GM18507 (cell line): ENCODE data around the gene RBBP4.
"Not testable (repeated sequence)": the region's sequence is repeated elsewhere in the genome, so short reads cannot be mapped to it uniquely, and the experiment has no call there.

ENCODE experiments used
- DNase-seq: peaks from one replicate; pipeline ENCODE4 v3.0.0; 2011; ENCODE audit warnings: low read depth; ENCODE audit not compliant: insufficient read length; ENCODE audit errors: extremely low spot score
- FAIRE-seq: peaks from 2 replicates; lab custom pipeline; 2011; peaks lifted over from hg19 to GRCh38; lab: Jason Lieb, UNC

The RBBP4 gene

GRCh38 chr1:32650752-32651460, at the start of gene RBBP4:
TSS of gene RBBP4 (plus strand) at chr1:32651208. CDS start at chr1:32651307, 99 bp downstream.
- DNase-seq (peak; percentile 93), FAIRE-seq (peak; percentile 93)

DNA sequence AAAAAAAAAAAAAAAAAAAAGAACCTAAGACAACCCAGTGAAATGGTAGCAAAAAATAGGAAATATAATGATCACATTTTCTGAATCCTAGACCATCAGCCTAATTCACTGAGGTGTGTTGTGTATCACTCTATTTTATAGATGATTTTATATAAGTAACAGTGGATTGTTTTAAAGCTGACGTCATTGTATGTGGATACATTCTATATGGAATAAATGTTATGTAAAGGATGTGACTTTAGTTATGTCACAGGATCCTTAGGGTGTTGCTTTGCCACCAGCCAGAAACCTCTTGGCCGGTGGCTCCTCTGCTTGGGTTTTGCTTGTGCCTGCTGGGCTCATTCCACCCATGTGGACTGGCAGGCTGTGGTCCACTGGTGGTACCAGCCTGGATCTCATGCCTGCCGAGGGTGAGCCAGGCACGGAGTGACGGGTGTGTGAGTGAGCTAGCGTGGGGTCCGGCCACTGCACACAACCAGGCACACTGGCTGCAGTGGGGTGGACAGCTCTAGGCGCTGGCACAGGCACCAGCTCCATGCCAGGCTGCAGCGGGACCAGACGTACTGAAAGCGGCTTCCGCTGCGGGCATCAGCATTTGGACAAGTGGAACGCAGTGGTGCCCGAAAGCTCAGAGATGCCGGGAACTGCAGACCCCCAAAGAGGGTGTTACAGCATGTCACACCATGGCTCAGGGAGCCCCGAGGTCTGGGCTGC, 45.1 kb upstream of the RBBP4 start:
- no peak for FAIRE-seq

DNA sequence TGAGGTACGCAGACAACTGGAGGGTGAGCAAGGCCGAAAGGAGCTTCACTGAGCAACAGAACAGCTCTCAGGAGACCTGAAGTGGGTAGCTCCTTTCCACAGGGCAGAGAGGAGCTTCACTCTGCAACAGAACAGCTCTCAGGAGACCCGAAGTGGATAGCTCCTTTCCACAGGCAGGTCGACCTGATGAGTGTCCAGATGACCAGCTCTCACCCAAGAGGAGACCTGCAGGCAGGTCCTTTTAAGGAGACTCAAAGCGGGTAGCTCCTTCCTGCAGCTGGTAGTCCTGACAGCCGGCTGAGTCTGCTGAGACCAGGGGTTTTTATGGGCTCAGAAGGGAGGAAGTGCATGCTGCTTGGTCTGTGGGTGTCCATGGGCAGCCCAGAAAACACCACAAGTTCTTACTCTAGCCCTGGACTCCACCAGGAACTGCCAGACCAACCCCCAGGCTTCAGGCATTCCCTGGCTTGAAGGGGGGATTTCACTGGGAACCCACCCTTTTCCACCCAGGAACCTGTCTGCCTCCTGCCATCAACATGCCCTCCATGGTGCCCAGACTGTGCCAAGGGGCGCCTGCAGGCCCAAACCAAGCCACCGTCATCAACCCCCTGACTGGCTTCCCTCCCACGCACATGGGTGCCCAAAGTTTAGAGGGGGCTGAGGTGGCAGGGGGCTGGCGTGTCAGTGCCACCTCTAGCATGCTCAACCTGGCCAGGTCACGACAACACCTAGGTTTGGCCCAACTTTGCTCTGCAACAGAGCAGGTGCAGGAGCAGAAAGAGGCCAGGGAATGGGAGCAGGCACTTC, 44.2 kb upstream of the RBBP4 start:
- DNase-seq (no peak), FAIRE-seq (no peak)

More for the DNA sequence above, 45.1 kb upstream of the RBBP4 start:
- no peak for DNase-seq

DNA sequence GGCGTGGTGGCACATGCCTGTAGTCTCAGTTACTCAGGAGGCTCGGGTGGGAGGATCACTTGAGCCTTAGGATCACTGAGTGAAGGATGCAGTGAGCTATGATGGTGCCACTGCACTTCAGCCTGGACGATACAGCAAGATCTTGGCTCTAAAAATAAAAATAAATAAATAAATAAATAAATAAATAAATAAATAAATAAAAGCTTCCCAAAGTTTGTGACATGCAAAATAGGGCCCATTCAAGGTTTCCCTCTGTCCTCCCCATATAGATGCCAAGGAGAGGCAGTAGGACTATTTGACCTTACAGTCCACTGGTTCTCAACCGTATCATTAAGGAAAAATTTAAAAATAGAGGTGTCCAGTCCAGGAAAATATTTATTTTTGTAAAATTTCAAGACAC, 41.8 kb upstream of the RBBP4 start:
- no peak for DNase-seq
- FAIRE-seq: no peak

DNA sequence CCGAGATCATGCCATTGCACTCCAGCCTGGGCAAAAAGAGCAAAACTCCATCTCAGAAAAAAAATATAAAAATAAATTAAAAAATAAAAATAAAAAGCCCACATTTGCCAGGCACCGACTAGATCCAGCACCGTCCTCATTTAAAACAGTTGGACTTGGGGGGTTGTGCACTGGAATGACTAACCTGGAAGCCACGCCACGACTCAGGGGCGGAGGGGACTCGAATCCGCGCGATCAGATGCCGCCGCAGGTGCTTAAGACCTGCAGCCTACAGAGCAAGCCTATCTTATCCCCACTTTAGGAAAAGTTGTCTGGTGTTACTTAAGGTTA, 39.2 kb upstream of the RBBP4 start:
- no peak for DNase-seq
- FAIRE-seq: no peak

GRCh38 chr1:32612189-32612881, 38.7 kb upstream of the RBBP4 start:
- FAIRE-seq: peak; percentile 82
- DNase-seq: peak; percentile 74

- FAIRE-seq (no peak), DNase-seq (no peak)
Measured at GRCh38 chr1:32613472-32613871, 37.5 kb upstream of the RBBP4 start.

GRCh38 chr1:32618673-32619221, 32.3 kb upstream of the RBBP4 start:
- no peak for DNase-seq

DNA sequence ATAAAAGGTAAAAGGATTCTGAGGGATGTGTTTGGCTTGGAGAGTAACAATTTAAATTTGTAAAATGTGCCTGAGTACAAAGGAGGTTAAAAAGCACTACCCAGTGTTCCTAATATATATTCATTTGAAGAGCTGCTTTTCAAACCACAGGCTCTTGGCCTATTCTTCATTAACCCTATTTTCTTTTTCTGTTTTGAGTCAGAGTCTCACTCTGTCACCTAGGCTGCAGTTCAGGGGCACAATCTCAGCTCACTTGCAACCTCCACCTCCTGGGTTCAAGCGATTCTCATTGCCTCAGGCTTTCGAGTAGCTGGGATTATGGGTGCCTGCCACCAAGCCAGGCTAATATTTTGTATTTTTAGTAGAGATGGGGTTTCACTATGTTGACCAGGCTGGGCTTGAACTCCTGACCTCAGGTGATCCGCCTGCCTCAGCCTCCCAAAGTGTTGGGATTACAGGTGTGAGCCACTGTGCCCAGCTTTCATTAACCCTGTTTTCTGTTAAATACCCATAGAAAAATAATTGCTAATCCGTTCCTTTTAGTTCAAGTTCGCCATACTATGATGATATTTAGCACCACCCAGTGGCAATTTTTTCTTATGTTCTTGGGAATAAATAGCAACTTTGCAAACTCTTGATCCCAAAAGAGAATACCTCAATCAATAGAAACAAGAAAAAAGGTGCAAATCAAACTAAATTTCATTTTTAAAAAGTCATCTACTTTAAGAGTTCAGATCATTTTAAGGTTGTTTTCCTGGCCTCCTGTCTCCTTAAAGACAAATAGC, 31.1 kb upstream of the RBBP4 start:
- DNase-seq (peak; percentile 45), FAIRE-seq (peak; percentile 92)

More at GRCh38 chr1:32618673-32619221, 32.3 kb upstream of the RBBP4 start:
- no peak for FAIRE-seq

DNA sequence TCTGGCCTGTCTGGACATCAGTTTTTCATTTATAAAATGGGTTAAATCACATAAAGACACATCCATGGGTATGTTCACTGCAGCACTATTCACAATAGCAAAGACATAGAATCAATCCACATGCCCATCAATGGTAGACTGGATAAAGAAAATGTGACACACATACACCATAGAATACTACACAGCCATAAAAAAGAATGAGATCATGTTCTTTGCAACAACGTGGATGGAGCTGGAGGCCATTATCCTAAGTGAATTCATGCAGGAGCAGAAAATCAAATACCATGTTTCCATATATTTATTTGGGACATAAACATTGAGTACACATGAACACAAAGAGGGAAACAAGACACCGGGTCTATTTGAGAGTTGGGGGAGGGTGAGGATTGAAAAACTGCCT, 28.8 kb upstream of the RBBP4 start:
- DNase-seq: no peak
- FAIRE-seq: no peak

DNA sequence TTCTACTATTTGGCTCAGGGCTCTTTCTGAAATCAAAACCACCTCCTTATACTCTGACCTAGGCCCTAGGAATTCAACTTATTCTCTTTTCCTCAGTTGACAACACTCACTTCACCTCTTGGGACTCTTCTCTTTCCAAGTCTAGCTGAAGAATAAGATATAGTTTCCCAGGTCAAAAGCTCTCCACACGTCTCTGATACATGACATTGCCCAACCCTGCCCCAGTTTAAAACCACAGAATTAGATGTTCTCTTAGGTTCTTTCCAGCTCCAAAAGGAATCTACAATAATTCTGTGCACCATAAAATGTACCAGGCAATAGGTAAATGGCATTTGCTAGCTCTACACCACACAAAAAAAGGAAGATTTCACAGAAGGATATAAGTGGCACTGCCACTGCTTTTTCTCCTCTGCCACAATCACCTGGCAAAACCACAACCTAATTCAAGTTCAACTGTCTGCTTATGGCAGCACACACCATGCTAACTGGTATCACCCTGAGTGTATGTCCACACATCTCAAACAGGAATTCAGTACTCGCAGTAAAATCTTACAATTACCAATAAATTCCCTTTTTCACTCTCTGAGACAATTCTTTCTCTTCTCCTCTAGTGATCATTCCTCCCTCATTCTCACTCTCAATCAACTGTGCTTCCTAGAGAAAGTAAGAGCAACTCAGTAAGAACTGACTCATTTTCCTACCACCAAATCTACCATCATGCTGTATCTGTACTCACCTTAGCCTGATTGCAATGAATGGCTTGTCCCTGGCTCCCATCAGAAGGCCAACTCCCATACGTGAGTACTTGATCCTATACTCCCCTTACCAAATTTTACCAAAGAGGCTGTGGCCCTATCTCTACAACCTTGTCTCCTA, 28.0 kb upstream of the RBBP4 start:
- FAIRE-seq: peak; percentile 73
- DNase-seq: no peak

DNA sequence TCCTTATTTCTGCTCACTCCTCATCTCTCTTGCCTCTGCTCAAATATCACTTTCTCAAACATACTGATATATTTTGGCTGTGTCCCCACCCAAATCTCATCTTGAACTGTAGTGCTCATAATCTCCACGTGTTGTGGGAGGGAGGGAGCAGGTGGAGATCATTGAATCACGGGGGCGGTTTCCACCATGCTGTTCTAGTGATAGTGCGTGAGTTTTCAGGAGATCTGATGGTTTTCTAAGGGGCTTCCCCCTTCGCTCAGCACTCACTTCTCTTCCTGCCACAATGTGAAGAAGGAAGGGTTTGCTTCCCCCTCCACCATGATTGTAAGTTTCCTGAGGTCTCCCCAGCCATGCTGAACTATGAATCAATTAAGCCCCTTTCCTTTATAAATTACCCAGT, 27.2 kb upstream of the RBBP4 start:
- DNase-seq: no peak
- peak; percentile 87 for FAIRE-seq

GRCh38 chr1:32626176-32626575, 24.8 kb upstream of the RBBP4 start:
- no peak for FAIRE-seq
- no peak for DNase-seq

DNA sequence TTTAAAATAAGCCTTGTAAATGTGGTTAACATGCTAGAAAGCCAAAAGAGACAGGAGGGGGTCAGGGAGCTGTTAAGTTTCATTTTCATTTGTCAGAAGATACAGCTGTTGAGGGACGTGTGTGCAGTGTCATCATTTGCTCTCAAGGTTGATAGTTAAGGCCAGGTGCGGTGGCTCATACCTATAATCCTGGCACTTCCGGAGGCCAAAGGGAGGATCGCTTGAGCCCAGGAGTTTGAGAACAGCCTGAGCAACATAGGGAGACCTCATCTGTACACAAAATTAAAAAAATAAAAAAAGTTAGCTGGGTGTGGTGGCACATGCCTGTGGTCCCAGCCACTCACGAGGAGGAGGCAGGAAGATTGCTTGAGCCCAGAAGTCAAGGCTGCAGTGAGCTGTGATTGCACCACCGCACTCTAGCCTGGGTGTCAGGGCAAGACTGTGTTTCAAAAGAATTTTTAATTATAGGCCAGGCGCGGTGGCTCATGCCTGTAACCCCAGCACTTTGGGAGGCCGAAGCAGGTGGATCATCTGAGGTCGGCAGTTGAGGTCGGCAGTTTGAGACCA, 23.3 kb upstream of the RBBP4 start:
- peak; percentile 80 for FAIRE-seq

GRCh38 chr1:32630173-32630572, 20.8 kb upstream of the RBBP4 start:
- DNase-seq, FAIRE-seq: not testable (repeated sequence)

More for the DNA sequence above, 23.3 kb upstream of the RBBP4 start:
- no peak for DNase-seq

- FAIRE-seq (no peak), DNase-seq (no peak)
Measured at GRCh38 chr1:32632829-32633228, 18.2 kb upstream of the RBBP4 start.

DNA sequence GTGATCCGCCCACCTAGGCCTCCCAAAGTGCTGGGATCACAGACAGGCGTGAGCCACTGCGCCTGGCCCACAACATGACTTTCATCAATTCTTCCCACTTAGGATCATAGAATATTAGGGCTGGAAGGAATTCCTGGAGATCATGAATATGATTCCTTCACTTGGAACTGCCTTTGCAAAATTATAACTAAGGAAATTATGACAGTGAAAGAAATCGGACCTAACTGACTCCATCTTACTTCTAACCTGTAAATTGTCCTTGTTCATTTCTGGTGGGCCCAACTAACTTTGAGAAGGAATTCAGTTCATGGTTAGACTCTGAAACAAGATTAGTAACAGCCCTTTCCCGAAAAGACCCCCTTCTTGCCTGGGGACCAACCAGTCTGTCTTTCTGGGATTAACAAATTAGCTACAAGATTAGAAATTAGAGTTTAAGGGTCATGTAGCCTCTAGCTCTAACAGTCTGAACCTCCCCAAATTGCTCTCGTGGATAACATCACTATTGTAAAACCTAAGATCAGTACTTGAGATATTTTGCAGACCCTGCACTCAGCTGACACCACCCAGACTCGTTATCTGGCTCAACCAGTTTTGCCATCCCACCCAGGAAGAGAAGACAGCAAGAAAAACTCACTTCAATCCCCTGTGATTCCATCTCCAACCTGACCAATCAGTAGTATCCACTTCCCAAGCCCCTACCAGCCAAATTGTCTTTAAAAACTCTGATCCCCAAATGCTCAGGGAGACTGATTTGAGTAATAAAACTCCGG, 15.3 kb upstream of the RBBP4 start:
- FAIRE-seq (no peak), DNase-seq (no peak)
